Measurements from ENCODE around the gene RUNX3. TPM values are rescaled to one million over a fixed set of nuclear protein-coding genes. Genes with fewer than 3 reads are reported as not detected.

Gene RUNX3
- total and polyA plus RNA-seq, 4 donors: 0.43 to 1.1 (median 0.88) TPM

GRCh38 chr1:24850328-24850920 is 79.7 kb downstream of the RUNX3 start:
- Histone ChIP-seq H3K27me3 (ENCODE audit: control insufficient read depth in 4 of 4, insufficient read depth in 4 of 4, low read length in 3 of 4) (no peaks in the 10 kb centered on the region), H3K4me3 (ENCODE audit: low read depth in 1 of 3, low read length in 3 of 3) (no peak overlapping the region), H3K9me3 (ENCODE audit: control insufficient read depth in 4 of 4, low read length in 3 of 4) (no peaks in the 10 kb centered on the region), H3K27ac (ENCODE audit: low read depth in 1 of 2, low read length in 2 of 2) (no peak overlapping the region), H3K9ac (ENCODE audit: low read depth in 1 of 2, low read length in 2 of 2) (no peak overlapping the region), H3K36me3 (ENCODE audit: control insufficient read depth in 4 of 4, insufficient read depth in 3 of 4, low read depth in 1 of 4, low read length in 3 of 4) (no peaks in the 10 kb centered on the region), H3K4me1 (ENCODE audit: control insufficient read depth in 4 of 4, insufficient read depth in 4 of 4, low read length in 3 of 4) (peaks cover 0 to 16% (median 9%) of the 10 kb centered on the region in 4 donors)
- no peak for DNase-seq (ENCODE audit: low spot score)
- TF ChIP-seq FOXA2 (IDR thresholded peaks at IDR 0.05) (no peak), JUND (IDR thresholded peaks at IDR 0.05) (no peak), ATF3 (IDR thresholded peaks at IDR 0.05) (no peak), EGR1 (IDR thresholded peaks at IDR 0.05; ENCODE audit: low read depth in 2 of 2) (no peak), RAD21 (IDR thresholded peaks at IDR 0.05) (no peak), TAF1 (conservative IDR thresholded peaks at IDR 0.05) (no peak), CTCF (IDR thresholded peaks at IDR 0.05; ENCODE audit: low read depth, low read length, missing input control) (no peak), SP1 (IDR thresholded peaks at IDR 0.05) (no peak), MAX (IDR thresholded peaks at IDR 0.05) (no peak), HNF4G (IDR thresholded peaks at IDR 0.05) (no peak), REST (IDR thresholded peaks at IDR 0.05) (no peak), FOXA1 (IDR thresholded peaks at IDR 0.05) (no peak), NR2F2 (IDR thresholded peaks at IDR 0.05) (no peak), GABPA (IDR thresholded peaks at IDR 0.05 in 1 of 2, conservative IDR thresholded peaks at IDR 0.05 in 1 of 2) (no peak), ZBTB33 (IDR thresholded peaks at IDR 0.05) (no peak), YY1 (IDR thresholded peaks at IDR 0.05) (no peak), HNF4A (conservative IDR thresholded peaks at IDR 0.05) (no peak)
- 73% methylated on average over 6 of the region's 6 CpGs for WGBS
